ENCODE data around the gene CYP2C18.

The CYP2C18 gene

GRCh38 chr10:94687625-94688248 is 4.2 kb downstream of the CYP2C18 start:
- TF ChIP-seq, protein P1, sequence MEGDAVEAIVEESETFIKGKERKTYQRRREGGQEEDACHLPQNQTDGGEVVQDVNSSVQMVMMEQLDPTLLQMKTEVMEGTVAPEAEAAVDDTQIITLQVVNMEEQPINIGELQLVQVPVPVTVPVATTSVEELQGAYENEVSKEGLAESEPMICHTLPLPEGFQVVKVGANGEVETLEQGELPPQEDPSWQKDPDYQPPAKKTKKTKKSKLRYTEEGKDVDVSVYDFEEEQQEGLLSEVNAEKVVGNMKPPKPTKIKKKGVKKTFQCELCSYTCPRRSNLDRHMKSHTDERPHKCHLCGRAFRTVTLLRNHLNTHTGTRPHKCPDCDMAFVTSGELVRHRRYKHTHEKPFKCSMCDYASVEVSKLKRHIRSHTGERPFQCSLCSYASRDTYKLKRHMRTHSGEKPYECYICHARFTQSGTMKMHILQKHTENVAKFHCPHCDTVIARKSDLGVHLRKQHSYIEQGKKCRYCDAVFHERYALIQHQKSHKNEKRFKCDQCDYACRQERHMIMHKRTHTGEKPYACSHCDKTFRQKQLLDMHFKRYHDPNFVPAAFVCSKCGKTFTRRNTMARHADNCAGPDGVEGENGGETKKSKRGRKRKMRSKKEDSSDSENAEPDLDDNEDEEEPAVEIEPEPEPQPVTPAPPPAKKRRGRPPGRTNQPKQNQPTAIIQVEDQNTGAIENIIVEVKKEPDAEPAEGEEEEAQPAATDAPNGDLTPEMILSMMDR (conservative IDR thresholded peaks at IDR 0.05; ENCODE audit: low read depth, low read length), result no peak
- no peak for DNase-seq (ENCODE audit: low read depth)
- H3K4me3 ChIP-seq (ENCODE audit: low read length), result no peak overlapping the region

- no peak for DNase-seq (ENCODE audit: low read depth)
- no peak overlapping the region for H3K4me3 ChIP-seq (ENCODE audit: low read length)
- TF ChIP-seq, protein P1 (conservative IDR thresholded peaks at IDR 0.05; ENCODE audit: low read depth, low read length), result no peak
Observed at GRCh38 chr10:94706089-94706488, 22.6 kb downstream of the CYP2C18 start.

- DNase-seq (ENCODE audit: low read depth), result no peak
- H3K4me3 ChIP-seq (ENCODE audit: low read length), result no peak overlapping the region
- TF ChIP-seq, protein P1 (conservative IDR thresholded peaks at IDR 0.05; ENCODE audit: low read depth, low read length), result no peak
Observed at GRCh38 chr10:94710578-94710977, 27.0 kb downstream of the CYP2C18 start.

DNA sequence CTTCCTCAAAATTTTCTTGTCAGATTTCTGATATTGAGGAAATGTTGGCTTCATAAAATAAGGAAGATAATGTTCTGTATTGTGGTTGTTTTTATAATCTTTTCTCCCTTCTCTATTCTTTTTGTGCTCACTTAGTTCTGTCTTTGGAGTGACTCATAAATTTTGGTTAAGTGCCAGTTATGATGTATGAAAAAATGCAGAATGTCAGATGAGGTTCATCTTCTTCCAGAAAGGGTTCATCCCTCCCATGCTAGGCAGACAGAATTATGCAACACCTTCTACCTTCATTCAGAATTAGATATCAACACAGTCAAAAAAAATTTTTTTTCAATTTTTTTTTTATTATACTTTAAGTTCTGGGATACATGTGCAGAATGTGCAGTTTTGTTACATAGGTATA is 42.3 kb downstream of the CYP2C18 start:
- TF ChIP-seq, protein P1 (conservative IDR thresholded peaks at IDR 0.05; ENCODE audit: low read depth, low read length), result no peak

GRCh38 chr10:94735197-94735596 is 51.7 kb downstream of the CYP2C18 start:
- TF ChIP-seq, protein P1 (conservative IDR thresholded peaks at IDR 0.05; ENCODE audit: low read depth, low read length), result no peak
- no peak overlapping the region for H3K4me3 ChIP-seq (ENCODE audit: low read length)
- no peak for DNase-seq (ENCODE audit: low read depth)

More for the DNA sequence above, 42.3 kb downstream of the CYP2C18 start:
- DNase-seq (ENCODE audit: low read depth), result no peak
- H3K4me3 ChIP-seq (ENCODE audit: low read length), result no peak overlapping the region

DNA sequence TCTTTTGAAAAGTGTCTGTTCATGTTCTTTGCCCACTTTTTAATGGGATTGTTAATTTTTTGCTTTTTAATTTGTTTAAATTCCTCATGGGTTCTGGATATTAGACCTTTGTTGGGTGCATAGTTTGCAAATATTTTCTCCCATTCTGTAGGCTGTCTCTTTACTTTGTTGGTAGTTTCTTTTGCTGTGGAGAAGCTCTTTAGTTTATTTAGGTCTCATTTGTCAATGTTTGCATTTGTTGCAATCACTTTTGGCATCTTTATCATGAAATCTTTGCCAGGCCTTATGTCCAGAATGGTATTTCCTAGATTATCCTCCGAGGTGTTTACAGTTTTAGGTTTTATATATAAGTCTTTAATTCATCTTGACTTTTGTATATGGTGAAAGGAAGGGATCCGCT is 55.1 kb downstream of the CYP2C18 start:
- DNase-seq (ENCODE audit: low read depth), result no peak
- TF ChIP-seq, protein P1 (conservative IDR thresholded peaks at IDR 0.05; ENCODE audit: low read depth, low read length), result no peak

DNA sequence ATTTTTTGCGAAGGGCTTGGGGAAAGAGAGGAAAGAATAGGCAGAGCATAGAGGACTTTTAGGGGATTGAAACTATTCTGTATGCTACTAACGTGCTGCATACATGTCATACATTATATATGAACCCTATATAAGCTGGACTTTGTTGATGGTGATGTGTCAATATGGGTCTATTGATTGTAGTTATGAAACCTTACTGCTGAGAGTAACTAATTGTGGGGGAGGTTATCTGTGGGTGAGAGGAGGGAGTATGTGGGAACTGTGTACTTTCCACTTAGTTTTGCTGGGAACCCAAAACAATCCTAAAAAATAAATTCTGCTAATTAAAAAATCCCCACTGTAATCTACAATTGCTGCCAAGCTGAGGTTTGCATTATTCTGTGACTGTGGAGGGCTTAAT is 63.6 kb downstream of the CYP2C18 start:
- TF ChIP-seq, protein P1 (conservative IDR thresholded peaks at IDR 0.05; ENCODE audit: low read depth, low read length), result no peak
- DNase-seq (ENCODE audit: low read depth), result no peak
- no peak overlapping the region for H3K4me3 ChIP-seq (ENCODE audit: low read length)

More for the DNA sequence above, 55.1 kb downstream of the CYP2C18 start:
- H3K4me3 ChIP-seq (ENCODE audit: low read length), result no peak overlapping the region
